Type B pancreatic cell (in vitro differentiated cells): ENCODE measurements around the gene NTHL1. TPM values are rescaled to one million over a fixed set of nuclear protein-coding genes. Genes with fewer than 3 reads are reported as not detected.

Source experiments
- DNase-seq: peaks from one replicate; pipeline ENCODE4 v3.0.0; 2021; ENCODE audit warnings: mixed read lengths; ENCODE audit not compliant: unreplicated experiment; ENCODE audit errors: extremely low spot score
- H3K27ac Mint-ChIP-seq: 2 replicates; pipeline ENCODE4 v1.8.0; 2021; ENCODE audit warnings: mild to moderate bottlenecking, mixed read lengths
- H3K27me3 Mint-ChIP-seq: 2 replicates; pipeline ENCODE4 v1.8.0; 2021; ENCODE audit warnings: mixed read lengths
- H3K36me3 Mint-ChIP-seq: 2 replicates; pipeline ENCODE4 v1.8.0; 2021; ENCODE audit warnings: mixed read lengths
- H3K4me1 Mint-ChIP-seq: one replicate; pipeline ENCODE4 v1.8.0; 2021; ENCODE audit warnings: mixed read lengths; ENCODE audit not compliant: unreplicated experiment
- H3K4me3 Mint-ChIP-seq: 2 replicates; pipeline ENCODE4 v1.8.0; 2021; ENCODE audit warnings: mild to moderate bottlenecking, mixed read lengths
- H3K9me3 Mint-ChIP-seq: 2 replicates; pipeline ENCODE4 v1.8.0; 2021; ENCODE audit warnings: mixed read lengths
- CTCF ChIP-seq: fragments of 200-600 bp; sonication (generic); conservative IDR thresholded peaks from 2 replicates; pipeline ENCODE4 v1.5.0; 2021; ENCODE audit warnings: antibody characterized with exemption, mild to moderate bottlenecking
- total RNA-seq: library from RNA; stranded (reverse); gene quantifications from 2 replicates; pipeline ENCODE4 v1.2.1, GENCODE V29; 2021; ENCODE audit warnings: low replicate concordance

NTHL1 gene
- total RNA-seq, 1 donor from 2014 or later: 37.6 TPM

DNA sequence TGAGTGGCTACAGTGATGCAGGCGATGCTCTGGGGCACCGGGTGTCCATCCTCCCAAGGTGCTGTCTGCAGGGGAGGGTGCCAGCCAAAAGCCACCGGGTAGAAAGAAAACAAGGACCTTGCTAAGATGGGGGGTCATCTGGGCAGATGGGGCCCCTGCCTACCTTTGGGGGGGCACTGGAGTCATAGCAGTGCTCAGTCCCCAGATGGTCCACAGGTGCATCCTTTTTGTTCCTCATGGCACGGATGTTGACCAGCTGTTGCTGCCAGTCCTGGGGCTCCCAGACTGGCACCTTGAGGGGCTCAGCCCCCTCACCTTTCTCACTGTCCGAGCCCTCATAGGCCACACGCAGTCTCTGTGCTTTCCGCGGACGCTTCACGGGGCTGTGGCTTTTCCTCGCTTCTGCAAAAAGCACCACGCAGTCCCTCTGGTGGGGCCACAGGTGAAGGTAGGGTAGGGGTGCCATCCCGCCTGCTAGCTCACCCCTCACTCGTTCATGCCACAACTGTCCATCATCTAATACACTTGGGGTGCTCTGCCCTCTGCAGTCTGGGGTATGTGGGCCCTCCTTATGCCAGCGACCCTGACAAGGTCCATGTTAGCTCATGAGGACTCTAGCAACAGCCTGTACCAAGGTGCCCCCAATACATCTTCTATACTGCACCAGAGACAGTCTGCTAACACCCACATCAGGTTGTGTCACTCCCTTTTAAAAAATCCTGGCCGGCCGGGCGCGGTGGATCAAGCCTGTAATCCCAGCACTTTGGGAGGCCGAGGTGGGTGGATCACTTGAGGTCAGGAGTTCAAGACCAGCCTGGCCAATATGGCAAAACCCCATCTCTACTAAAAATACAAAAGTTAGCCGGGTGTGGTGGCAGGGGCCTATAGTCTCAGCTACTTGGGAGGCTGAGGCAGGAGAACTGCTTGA, 1.4 kb downstream of the NTHL1 start:
- Mint-ChIP-seq H3K4me3 (peak overlapping the region; percentile 93), H3K36me3 (peaks cover 3% of the 10 kb centered on the region), H3K27me3 (no peaks in the 10 kb centered on the region), H3K9me3 (no peaks in the 10 kb centered on the region), H3K27ac (no peak overlapping the region), H3K4me1 (peaks cover 15% of the 10 kb centered on the region)
- no peak for TF ChIP-seq CTCF
- DNase-seq: no peak

GRCh38 chr16:2044541-2044940, 3.1 kb downstream of the NTHL1 start:
- TF ChIP-seq CTCF: no peak
- Mint-ChIP-seq H3K27ac (no peak overlapping the region), H3K9me3 (no peaks in the 10 kb centered on the region), H3K4me3 (no peak overlapping the region), H3K4me1 (peaks cover 17% of the 10 kb centered on the region), H3K27me3 (no peaks in the 10 kb centered on the region), H3K36me3 (peaks cover 3% of the 10 kb centered on the region)
- no peak for DNase-seq

- TF ChIP-seq CTCF: no peak
- Mint-ChIP-seq H3K36me3 (peaks cover 3% of the 10 kb centered on the region), H3K9me3 (no peaks in the 10 kb centered on the region), H3K4me3 (no peak overlapping the region), H3K27ac (no peak overlapping the region), H3K4me1 (peaks cover 23% of the 10 kb centered on the region), H3K27me3 (no peaks in the 10 kb centered on the region)
- DNase-seq: no peak
These were observed 3.8 kb downstream of the NTHL1 start for GRCh38 chr16:2043667-2044451.

DNA sequence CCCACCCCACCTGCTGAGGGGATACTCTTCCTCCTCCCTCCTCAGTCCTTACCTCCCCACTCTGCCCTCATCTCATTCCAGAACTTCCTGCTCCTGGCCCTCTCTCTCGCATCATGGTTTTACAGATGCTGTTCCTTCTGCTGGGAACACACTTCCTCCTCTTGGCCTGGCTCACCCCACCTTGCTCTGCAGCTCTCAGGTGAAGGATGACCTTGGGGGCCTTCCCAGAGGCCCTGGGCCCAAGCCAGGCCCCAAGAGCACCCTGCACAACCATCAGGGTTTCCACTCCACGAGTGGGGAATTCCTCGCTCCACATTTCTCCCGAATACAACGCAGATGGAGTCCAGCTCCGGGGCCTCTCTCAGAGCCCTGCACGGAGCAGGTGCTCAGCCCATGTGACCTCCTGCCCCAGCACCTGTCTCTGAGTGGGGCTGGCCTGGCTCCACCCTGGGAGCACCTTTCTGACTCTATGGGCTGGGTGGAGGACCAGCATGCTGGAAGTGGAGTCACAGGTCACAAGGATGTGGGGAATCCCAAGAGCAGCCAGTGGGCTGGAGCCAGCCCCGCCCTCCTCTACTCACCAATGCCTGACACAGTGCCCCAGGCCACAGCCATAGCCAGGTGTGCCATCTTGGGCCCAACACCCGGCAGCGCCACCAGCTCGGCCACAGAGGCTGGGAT, 4.5 kb downstream of the NTHL1 start:
- H3K9me3 Mint-ChIP-seq: no peaks in the 10 kb centered on the region
- H3K27ac Mint-ChIP-seq: peak overlapping the region; percentile 70
- H3K27me3 Mint-ChIP-seq: no peaks in the 10 kb centered on the region
- peaks cover 3% of the 10 kb centered on the region for H3K36me3 Mint-ChIP-seq
- H3K4me3 Mint-ChIP-seq: no peak overlapping the region
- TF ChIP-seq CTCF: no peak
- no peak for DNase-seq
- peaks cover 19% of the 10 kb centered on the region for H3K4me1 Mint-ChIP-seq

DNA sequence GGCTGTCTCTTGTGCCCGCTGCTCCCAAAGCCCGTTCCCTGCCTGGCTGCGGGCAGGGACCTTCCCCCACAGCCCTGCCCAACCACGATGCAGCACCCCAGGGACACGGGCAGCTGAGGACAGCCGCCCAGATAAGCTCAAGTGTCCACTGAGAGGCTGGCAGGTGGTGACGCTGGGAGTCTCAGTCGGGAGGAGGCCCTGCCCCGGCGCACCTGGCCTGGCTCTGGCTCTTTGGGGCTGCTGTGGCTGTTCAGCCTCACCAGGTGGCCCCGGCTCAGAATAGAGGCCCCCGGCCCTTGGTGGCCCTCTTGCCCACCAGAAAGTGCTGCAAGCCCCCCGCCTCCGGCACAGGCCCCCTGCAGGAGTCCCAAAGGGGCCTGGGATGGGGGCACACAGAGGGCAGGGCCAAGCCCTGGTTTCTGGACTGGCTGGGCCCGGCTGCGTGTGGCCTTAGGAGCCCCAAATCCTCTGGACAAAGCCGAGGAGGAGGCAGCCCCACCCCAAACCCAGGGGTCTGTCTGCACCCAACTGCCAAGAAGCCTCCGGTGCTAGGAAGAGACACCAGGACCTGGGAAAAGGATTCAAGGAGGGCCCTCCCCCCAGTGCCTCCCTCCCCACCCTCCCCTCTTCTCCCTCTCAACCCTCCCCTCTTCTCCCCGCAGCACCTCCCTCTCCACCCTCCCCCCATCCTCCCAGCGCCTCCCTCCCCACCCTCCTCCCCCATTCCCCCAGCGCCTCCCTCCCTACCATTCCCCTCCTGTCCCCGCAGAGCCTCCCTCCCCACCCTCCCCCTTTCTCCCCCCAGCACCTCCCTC, 5.3 kb downstream of the NTHL1 start:
- Mint-ChIP-seq H3K9me3 (no peaks in the 10 kb centered on the region), H3K27me3 (no peaks in the 10 kb centered on the region), H3K27ac (no peak overlapping the region), H3K36me3 (peaks cover 3% of the 10 kb centered on the region), H3K4me3 (no peak overlapping the region), H3K4me1 (peaks cover 19% of the 10 kb centered on the region)
- TF ChIP-seq CTCF: no peak
- no peak for DNase-seq
